Stimulated activated CD4-positive, alpha-beta T cell treated with anti-CD3 and anti-CD28 coated beads, Interleukin-2, amount 100 ng/mL, for 48 hours (primary cell): ENCODE data around the gene MMP19.

ENCODE experiments used
- DNase-seq, 2 donors: peaks; one replicate each; pipeline ENCODE4 v3.0.0-alpha.2; 2020

The MMP19 gene

DNA sequence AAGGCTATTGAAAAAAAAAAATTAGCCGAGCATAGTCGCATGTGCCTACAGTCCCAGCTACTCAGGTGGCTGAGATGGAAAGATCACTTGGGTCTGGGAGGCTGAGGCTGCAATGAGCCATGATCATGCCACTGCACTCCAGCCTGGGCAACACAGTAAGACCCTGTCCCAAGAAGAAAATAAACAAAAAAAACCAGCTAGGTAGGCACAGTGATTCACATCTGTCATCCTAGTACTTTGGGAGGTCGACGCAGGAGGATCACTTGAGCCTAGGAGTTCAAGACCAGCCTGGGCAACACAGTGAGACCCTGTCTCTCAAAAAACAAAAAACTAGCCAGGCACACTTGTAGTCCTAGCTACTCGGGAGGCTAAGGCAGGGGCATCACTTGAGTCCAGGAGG, 33.5 kb downstream of the MMP19 start:
- no peak for DNase-seq

DNA sequence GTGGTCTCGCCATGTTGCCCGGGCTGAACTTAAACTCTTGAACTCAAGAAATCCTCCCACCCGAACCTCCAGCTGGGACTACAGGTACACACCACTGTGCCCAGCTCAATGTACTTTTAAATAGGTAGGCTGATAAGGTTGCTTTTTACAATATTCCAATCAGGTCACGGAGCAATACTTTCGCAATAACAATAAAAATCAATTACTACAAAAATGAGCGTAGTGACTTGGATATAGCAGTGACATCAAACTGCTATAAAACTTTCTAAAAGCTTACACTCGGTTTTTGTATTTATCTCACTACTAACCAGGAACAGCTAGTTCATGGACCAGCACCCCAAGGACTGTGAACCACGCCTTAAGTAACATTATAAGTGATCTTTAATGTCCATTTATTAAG, 35.8 kb downstream of the MMP19 start:
- DNase-seq: no peak

DNA sequence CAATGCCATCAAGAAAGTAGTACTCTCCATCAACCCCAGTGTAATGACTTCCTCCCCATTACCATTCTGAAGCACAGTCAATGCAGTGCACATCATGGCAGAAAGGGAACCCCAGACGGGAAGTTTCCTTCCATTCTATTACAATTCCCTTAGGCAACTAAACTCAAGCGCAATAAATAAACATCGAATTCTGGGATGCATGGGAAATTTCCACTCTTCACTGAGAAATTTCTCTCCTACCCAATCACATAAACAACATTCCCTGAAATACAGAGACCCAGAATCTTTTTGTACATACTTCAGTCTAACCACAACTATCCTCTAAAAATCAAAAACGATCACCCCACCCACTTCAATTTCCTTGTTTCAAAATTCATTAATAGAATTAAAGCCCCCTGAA, 45.2 kb downstream of the MMP19 start:
- no peak for DNase-seq

DNA sequence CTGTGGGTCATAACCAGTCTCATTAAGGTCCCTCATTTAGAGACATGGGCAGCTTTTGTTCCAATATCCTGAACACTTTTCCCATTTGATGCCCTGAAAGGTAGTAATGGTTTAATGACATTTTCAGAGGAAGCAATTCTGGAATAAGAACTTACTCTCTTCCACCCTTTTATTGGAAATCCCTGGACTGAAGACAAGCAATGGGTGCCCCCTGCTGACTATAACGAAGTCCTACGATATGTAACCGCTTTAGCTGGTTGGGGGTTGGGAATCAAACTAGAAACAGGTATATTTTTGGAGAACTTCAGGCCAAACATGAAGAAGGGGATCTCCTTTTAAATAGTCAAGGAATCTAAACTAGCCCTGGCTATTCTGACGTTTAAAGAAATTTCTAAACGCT, 45.7 kb downstream of the MMP19 start:
- DNase-seq: no peak

DNA sequence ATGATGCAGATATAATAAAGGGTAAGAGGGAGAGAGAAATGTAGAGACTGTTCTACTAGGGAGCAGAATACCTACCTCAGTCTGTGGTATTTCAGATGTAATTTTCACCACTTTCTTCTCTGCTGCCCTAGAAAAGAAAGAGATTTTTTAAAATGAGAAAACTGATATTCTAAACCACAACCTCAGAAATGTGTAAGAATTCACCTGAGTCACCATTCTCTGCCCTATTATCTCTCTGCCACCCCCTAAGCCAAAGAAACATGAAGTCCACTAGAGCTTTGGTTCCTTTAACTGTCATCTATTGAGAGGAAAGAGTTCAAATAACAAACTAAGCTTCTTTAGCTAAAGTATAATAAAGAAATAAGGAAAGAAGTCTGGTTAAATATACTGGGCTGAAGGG, 46.8 kb downstream of the MMP19 start:
- DNase-seq: no peak

DNA sequence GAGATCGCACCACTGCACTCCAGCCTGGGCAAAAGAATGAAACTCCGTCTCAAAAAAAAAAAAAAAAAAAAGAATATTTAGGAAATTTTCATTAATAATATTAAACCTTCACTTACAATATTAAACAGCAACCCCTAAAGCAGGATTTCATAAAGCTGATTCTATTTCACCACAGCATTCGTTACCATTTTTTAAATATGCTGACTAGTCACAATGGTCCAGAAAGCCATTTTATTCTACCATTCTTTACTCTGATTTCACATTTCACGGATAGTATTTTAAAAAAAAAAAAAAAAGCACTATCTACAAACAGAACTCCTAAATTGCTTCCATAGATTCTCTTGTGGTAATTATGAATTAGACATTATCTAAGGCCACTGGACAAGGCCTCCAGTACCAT, 52.8 kb downstream of the MMP19 start:
- no peak for DNase-seq

DNA sequence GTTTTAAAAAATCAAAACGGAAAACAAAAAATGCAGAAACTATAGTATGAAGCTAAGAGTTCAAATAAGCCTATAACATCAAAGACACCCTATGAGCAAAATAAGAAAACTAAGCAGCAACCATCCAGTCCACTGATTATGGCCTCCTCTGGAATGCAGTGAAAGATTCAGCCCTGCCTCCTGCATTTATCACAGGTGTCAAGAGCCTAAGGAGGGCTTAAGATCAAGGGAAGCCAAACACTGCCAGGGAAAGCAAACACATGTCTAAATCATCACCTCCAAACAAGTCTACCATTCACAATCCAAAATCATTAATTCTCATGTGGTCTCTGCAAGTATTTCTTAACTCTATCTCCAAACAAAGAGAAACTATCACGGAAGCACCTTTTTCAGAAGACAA, 53.6 kb downstream of the MMP19 start:
- no peak for DNase-seq

DNA sequence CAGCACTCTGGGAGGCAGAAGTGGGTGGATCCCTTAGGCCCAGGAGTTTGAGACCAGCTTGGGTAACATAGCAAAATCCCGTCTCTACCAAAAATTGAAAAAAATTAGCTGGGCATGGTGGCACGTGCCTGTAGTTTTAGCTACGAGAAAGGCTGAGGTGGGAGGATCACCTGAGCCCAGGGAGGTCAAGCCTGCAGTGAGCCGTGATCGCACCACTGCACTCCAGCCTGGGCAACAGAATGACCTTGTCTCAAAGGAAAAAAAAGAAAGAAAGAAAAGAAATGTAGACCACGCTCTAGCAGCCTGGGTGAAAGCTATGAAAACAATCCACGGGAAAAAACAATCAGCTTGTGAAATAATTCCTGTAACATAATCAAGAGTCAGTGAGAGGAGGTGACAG, 54.2 kb downstream of the MMP19 start:
- DNase-seq: no peak
